CD4-positive, alpha-beta T cell treated with Interleukin-17A for 1 hour (primary cell): Measurements from ENCODE around the gene INHBC.

ENCODE experiments used
- DNase-seq: peaks from one replicate; pipeline ENCODE4 v3.0.0-alpha.2; 2020

INHBC gene

GRCh38 chr12:57470286-57470969 is 35.8 kb downstream of the INHBC start:
- no peak for DNase-seq

GRCh38 chr12:57470970-57471656 is 36.5 kb downstream of the INHBC start:
- DNase-seq, result no peak

GRCh38 chr12:57471661-57472060 is 37.1 kb downstream of the INHBC start:
- no peak for DNase-seq

- no peak for DNase-seq
Observed at GRCh38 chr12:57472391-57472790, 37.8 kb downstream of the INHBC start.

GRCh38 chr12:57473392-57473791 is 38.8 kb downstream of the INHBC start:
- no peak for DNase-seq

GRCh38 chr12:57473886-57474285 is 39.3 kb downstream of the INHBC start:
- DNase-seq, result no peak

GRCh38 chr12:57474430-57474829 is 39.8 kb downstream of the INHBC start:
- no peak for DNase-seq

- no peak for DNase-seq
Observed at GRCh38 chr12:57474862-57475261, 40.3 kb downstream of the INHBC start.

- DNase-seq, result no peak
Observed at GRCh38 chr12:57475271-57476161, 40.9 kb downstream of the INHBC start.

GRCh38 chr12:57476162-57476992 is 41.8 kb downstream of the INHBC start:
- peak; percentile 83 for DNase-seq

- DNase-seq, result peak; percentile 50
Observed at GRCh38 chr12:57476993-57477709, 42.6 kb downstream of the INHBC start.

GRCh38 chr12:57477710-57478681 is 43.4 kb downstream of the INHBC start:
- DNase-seq, result peak; percentile 82

- no peak for DNase-seq
Observed at GRCh38 chr12:57479043-57479375, 44.4 kb downstream of the INHBC start.

GRCh38 chr12:57479376-57480115 is 45.0 kb downstream of the INHBC start, which contains the start of gene ARHGAP9:
Gene ARHGAP9 (minus strand): TSS chr12:57479866. CDS start chr12:57479406, 460 bp downstream.
- DNase-seq, result peak; percentile 89

GRCh38 chr12:57481671-57482070 is 47.1 kb downstream of the INHBC start:
- DNase-seq, result no peak

- no peak for DNase-seq
Observed at GRCh38 chr12:57483466-57483865, 48.9 kb downstream of the INHBC start.

GRCh38 chr12:57485695-57486094 is 51.1 kb downstream of the INHBC start:
- DNase-seq, result no peak

GRCh38 chr12:57487055-57487596 is 52.5 kb downstream of the INHBC start:
- no peak for DNase-seq

- peak; percentile 97 for DNase-seq
Observed at GRCh38 chr12:57487597-57488401, 53.2 kb downstream of the INHBC start, which contains the start of gene MARS1. Gene MARS1 (plus strand): TSS chr12:57488068. CDS start chr12:57488091, 23 bp downstream.
